DND-41 (cell line): ENCODE results near the gene ITGA11.

ENCODE experiments used
- ATAC-seq: fragments of 200-7000 bp; cut with Tn5 transposase; 3 replicates; pipeline ENCODE4 v1.9.1; 2021; ENCODE audit warnings: low read depth; ENCODE audit not compliant: insufficient read depth
- DNase-seq: peaks from one replicate; pipeline ENCODE4 v3.0.0-alpha.2; 2020
- H2AFZ ChIP-seq: 2 replicates; pipeline ENCODE4 v1.6.0; 2012; ENCODE audit warnings: low read depth, low read length
- H3K27ac ChIP-seq: 2 replicates; pipeline ENCODE4 v1.5.1; 2012; ENCODE audit warnings: low read length, inconsistent platforms
- H3K27me3 ChIP-seq: fragments of 200-600 bp; sonication (generic); 2 replicates; pipeline ENCODE4 v1.6.0; 2012; ENCODE audit warnings: low read length, mild to moderate bottlenecking, inconsistent platforms; ENCODE audit not compliant: insufficient read depth, poor library complexity
- H3K36me3 ChIP-seq: 2 replicates; pipeline ENCODE4 v1.5.1; 2012; ENCODE audit warnings: low read length, inconsistent platforms; ENCODE audit not compliant: insufficient read depth
- H3K4me1 ChIP-seq: 2 replicates; pipeline ENCODE4 v1.5.1; 2012; ENCODE audit warnings: mild to moderate bottlenecking, low read length; ENCODE audit not compliant: insufficient read depth
- H3K4me2 ChIP-seq: 2 replicates; pipeline ENCODE4 v1.6.0; 2012; ENCODE audit warnings: mild to moderate bottlenecking, moderate library complexity, low read length, inconsistent platforms; ENCODE audit not compliant: insufficient read depth
- H3K4me3 ChIP-seq, 2 experiments: fragments of 200-600 bp in 1 of 2; shearing (Covaris generic) in 1 of 2; 2 replicates each; pipeline ENCODE4 v1.5.1; 2012 to 2016; ENCODE audit warnings: inconsistent platforms in 2 of 2, low read length in 2 of 2, mild to moderate bottlenecking in 2 of 2, low read depth in 1 of 2, moderate library complexity in 1 of 2
- H3K79me2 ChIP-seq: 2 replicates; pipeline ENCODE4 v1.6.0; 2012; ENCODE audit warnings: low read length, inconsistent platforms; ENCODE audit not compliant: insufficient read depth
- H3K9ac ChIP-seq: 2 replicates; pipeline ENCODE4 v1.6.0; 2012; ENCODE audit warnings: low read depth, mild to moderate bottlenecking, inconsistent platforms, low read length, moderate library complexity
- H3K9me3 ChIP-seq: 2 replicates; pipeline ENCODE4 v1.5.1; 2012; ENCODE audit warnings: low read length, moderate library complexity, mild to moderate bottlenecking, inconsistent platforms; ENCODE audit not compliant: insufficient read depth, severe bottlenecking
- H4K20me1 ChIP-seq: 2 replicates; pipeline ENCODE4 v1.6.0; 2012; ENCODE audit warnings: low read length; ENCODE audit not compliant: insufficient read depth
- CTCF ChIP-seq: IDR thresholded peaks from 2 replicates; pipeline ENCODE4 v1.5.1; 2012; ENCODE audit warnings: borderline replicate concordance, low read length, moderate library complexity, mild to moderate bottlenecking; ENCODE audit not compliant: poor library complexity, severe bottlenecking; ENCODE audit errors: extremely low read depth
- EZH2 ChIP-seq: IDR thresholded peaks from 3 replicates; pipeline ENCODE4 v1.6.1; 2012; ENCODE audit warnings: borderline replicate concordance, low read depth, mild to moderate bottlenecking, moderate library complexity, low read length, inconsistent platforms; ENCODE audit not compliant: severe bottlenecking

The ITGA11 gene

GRCh38 chr15:68259883-68260282 is 172.1 kb downstream of the ITGA11 start:
- H3K27ac ChIP-seq: no peak overlapping the region
- no peak for TF ChIP-seq EZH2
- no peak for TF ChIP-seq CTCF
- H3K4me2 ChIP-seq: no peak overlapping the region
- no peak overlapping the region for H3K4me3 ChIP-seq
- H3K36me3 ChIP-seq: no peaks in the 10 kb centered on the region
- no peak overlapping the region for H3K9ac ChIP-seq
- no peaks in the 10 kb centered on the region for H3K4me1 ChIP-seq
- peaks cover 8% of the 10 kb centered on the region for H3K27me3 ChIP-seq
- no peaks in the 10 kb centered on the region for H3K9me3 ChIP-seq
- DNase-seq (no peak), ATAC-seq (no peak)
- no peak overlapping the region for H2AFZ ChIP-seq
- no peaks in the 10 kb centered on the region for H3K79me2 ChIP-seq
- no peaks in the 10 kb centered on the region for H4K20me1 ChIP-seq

- Histone ChIP-seq H3K27me3 (no peaks in the 10 kb centered on the region), H3K4me3 (no peak overlapping the region), H3K9ac (no peak overlapping the region), H3K36me3 (no peaks in the 10 kb centered on the region), H4K20me1 (no peaks in the 10 kb centered on the region), H3K9me3 (no peaks in the 10 kb centered on the region), H3K79me2 (no peaks in the 10 kb centered on the region), H3K4me1 (no peaks in the 10 kb centered on the region), H3K4me2 (no peak overlapping the region), H3K27ac (no peak overlapping the region), H2AFZ (no peak overlapping the region)
- TF ChIP-seq EZH2 (no peak), CTCF (no peak)
- no peak for ATAC-seq
- DNase-seq: no peak
These were observed 173.3 kb downstream of the ITGA11 start for GRCh38 chr15:68258692-68259091.

- Histone ChIP-seq H3K79me2 (no peaks in the 10 kb centered on the region), H3K9me3 (no peaks in the 10 kb centered on the region), H3K4me1 (no peaks in the 10 kb centered on the region), H3K4me3 (no peak overlapping the region), H2AFZ (no peak overlapping the region), H3K9ac (no peak overlapping the region), H3K36me3 (no peaks in the 10 kb centered on the region), H4K20me1 (no peaks in the 10 kb centered on the region), H3K4me2 (no peak overlapping the region), H3K27ac (no peak overlapping the region), H3K27me3 (no peaks in the 10 kb centered on the region)
- TF ChIP-seq EZH2 (no peak), CTCF (no peak)
- DNase-seq (no peak), ATAC-seq (no peak)
These were observed 175.1 kb downstream of the ITGA11 start for GRCh38 chr15:68256675-68257450.
